Measurements from ENCODE around the gene BLID. TPM values are rescaled to one million over a fixed set of nuclear protein-coding genes. Genes with fewer than 3 reads are reported as not detected.
A peak's percentile ranks its signal among the peaks of the same experiment; 100 is the strongest.

Gene BLID
- total RNA-seq, 2 experiments from 2014 or later: not detected

GRCh38 chr11:122103321-122103720, 12.7 kb downstream of the BLID start:
- no peaks in the 10 kb centered on the region for H4K20me1 ChIP-seq (ENCODE audit: insufficient read depth, low read length)
- no peaks in the 10 kb centered on the region for H3K4me1 ChIP-seq (ENCODE audit: insufficient read depth, low read length, poor library complexity, severe bottlenecking)
- H3K9me3 ChIP-seq (ENCODE audit: low read length): no peaks in the 10 kb centered on the region
- TF ChIP-seq EZH2phosphoT487 (IDR thresholded peaks at IDR 0.05; ENCODE audit: borderline replicate concordance, low read depth, low read length): no peak
- TF ChIP-seq, protein P1, sequence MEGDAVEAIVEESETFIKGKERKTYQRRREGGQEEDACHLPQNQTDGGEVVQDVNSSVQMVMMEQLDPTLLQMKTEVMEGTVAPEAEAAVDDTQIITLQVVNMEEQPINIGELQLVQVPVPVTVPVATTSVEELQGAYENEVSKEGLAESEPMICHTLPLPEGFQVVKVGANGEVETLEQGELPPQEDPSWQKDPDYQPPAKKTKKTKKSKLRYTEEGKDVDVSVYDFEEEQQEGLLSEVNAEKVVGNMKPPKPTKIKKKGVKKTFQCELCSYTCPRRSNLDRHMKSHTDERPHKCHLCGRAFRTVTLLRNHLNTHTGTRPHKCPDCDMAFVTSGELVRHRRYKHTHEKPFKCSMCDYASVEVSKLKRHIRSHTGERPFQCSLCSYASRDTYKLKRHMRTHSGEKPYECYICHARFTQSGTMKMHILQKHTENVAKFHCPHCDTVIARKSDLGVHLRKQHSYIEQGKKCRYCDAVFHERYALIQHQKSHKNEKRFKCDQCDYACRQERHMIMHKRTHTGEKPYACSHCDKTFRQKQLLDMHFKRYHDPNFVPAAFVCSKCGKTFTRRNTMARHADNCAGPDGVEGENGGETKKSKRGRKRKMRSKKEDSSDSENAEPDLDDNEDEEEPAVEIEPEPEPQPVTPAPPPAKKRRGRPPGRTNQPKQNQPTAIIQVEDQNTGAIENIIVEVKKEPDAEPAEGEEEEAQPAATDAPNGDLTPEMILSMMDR (conservative IDR thresholded peaks at IDR 0.05; ENCODE audit: low read length): no peak
- no peak overlapping the region for H3K4me3 ChIP-seq (ENCODE audit: low read depth, low read length, poor library complexity, severe bottlenecking)
- no peak overlapping the region for H2AFZ ChIP-seq (ENCODE audit: low read length)
- CTCF ChIA-PET (ENCODE audit: unreplicated experiment): no interaction called here
- H3K9me2 ChIP-seq (ENCODE audit: insufficient read depth, low read length): no peaks in the 10 kb centered on the region
- intact Hi-C loops (cut with micrococcal nuclease; ENCODE audit: unreplicated experiment): no loop called here
- POLR2A ChIA-PET: interaction anchor here (0.6 kb wide), 1 partner anchor 875 kb away, joined by 3 read pairs; no protein-coding TSS in a partner anchor
- DNase-seq (ENCODE audit: low spot score): no peak
- no TSS peak for BruUV-seq (replicated peaks)
- no peak overlapping the region for H3K27ac ChIP-seq (ENCODE audit: low read depth, low read length, poor library complexity, severe bottlenecking)
- no peak overlapping the region for H3K4me2 ChIP-seq (ENCODE audit: low read length)
- no peaks in the 10 kb centered on the region for H3K79me2 ChIP-seq (ENCODE audit: insufficient read depth, low read depth, low read length)
- H3K36me3 ChIP-seq (ENCODE audit: insufficient read depth, low read length): no peaks in the 10 kb centered on the region

DNA sequence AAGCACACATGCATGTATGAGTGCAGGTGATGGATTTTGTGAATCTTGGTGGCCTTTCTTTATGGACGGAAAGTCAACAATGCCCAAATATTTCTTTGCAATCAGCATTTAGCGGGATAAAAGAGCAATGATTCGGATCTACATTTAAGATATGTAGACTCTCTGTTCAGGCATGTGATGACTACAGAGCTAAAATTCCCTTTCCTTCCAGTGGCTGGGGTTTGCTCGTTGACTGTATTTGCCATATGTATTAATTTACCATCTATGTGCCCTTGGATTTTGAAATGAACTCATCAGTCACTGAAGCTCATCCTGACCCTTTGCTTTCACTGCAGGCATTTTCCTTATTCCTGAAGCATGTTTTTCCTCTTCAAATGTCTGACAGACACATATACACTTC, 13.6 kb downstream of the BLID start:
- H3K27ac ChIP-seq (ENCODE audit: low read depth, low read length, poor library complexity, severe bottlenecking): no peak overlapping the region
- no peak for DNase-seq (ENCODE audit: low spot score)
- no peaks in the 10 kb centered on the region for H3K36me3 ChIP-seq (ENCODE audit: insufficient read depth, low read length)
- ChIA-PET CTCF (ENCODE audit: unreplicated experiment) (no interaction called here), POLR2A (no interaction called here)
- BruUV-seq (replicated peaks): no TSS peak
- no peak overlapping the region for H3K4me2 ChIP-seq (ENCODE audit: low read length)
- no peaks in the 10 kb centered on the region for H3K4me1 ChIP-seq (ENCODE audit: insufficient read depth, low read length, poor library complexity, severe bottlenecking)
- intact Hi-C loops (cut with micrococcal nuclease; ENCODE audit: unreplicated experiment): no loop called here
- H3K79me2 ChIP-seq (ENCODE audit: insufficient read depth, low read depth, low read length): no peaks in the 10 kb centered on the region
- no peaks in the 10 kb centered on the region for H3K9me2 ChIP-seq (ENCODE audit: insufficient read depth, low read length)
- H2AFZ ChIP-seq (ENCODE audit: low read length): no peak overlapping the region
- H3K9me3 ChIP-seq (ENCODE audit: low read length): no peaks in the 10 kb centered on the region
- no peaks in the 10 kb centered on the region for H4K20me1 ChIP-seq (ENCODE audit: insufficient read depth, low read length)
- H3K4me3 ChIP-seq (ENCODE audit: low read depth, low read length, poor library complexity, severe bottlenecking): no peak overlapping the region
- TF ChIP-seq, protein P1 (conservative IDR thresholded peaks at IDR 0.05; ENCODE audit: low read length): no peak
- TF ChIP-seq EZH2phosphoT487 (IDR thresholded peaks at IDR 0.05; ENCODE audit: borderline replicate concordance, low read depth, low read length): no peak

DNA sequence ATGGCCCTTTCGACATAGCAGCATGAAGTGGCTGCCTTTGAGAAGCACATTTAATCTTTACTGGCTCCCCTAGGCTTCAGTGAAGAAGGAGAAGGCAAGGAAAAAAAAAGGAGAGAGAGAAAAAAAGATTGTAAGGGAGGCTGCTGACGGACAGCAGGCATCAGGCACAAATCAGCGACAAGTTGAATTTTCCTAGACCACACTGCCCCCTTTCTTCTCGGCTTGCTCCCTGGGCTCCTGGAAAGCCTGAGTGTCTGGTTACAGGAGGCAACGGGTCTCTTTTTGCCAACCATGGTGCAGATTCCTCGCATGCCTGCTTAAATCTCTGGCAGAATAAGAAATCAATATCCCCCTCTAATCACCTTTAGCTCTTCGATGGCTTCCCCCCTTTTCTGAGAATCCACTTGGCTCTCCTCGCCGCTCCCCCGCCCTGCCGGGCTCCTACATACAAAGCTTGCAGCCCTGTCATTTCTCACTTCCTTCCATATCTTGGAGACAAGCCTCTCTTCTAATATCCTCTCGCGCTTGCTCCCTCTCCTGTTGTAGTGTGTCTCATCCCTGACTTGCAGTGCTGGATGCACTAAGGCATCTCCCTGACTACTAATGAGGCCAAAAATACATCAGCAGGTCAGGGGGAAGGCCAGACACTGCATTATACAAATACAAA, 14.3 kb downstream of the BLID start:
- no peak overlapping the region for H3K27ac ChIP-seq (ENCODE audit: low read depth, low read length, poor library complexity, severe bottlenecking)
- H4K20me1 ChIP-seq (ENCODE audit: insufficient read depth, low read length): no peaks in the 10 kb centered on the region
- intact Hi-C loops (cut with micrococcal nuclease; ENCODE audit: unreplicated experiment): no loop called here
- no peak for DNase-seq (ENCODE audit: low spot score)
- ChIA-PET CTCF (ENCODE audit: unreplicated experiment) (no interaction called here), POLR2A (no interaction called here)
- H3K79me2 ChIP-seq (ENCODE audit: insufficient read depth, low read depth, low read length): no peaks in the 10 kb centered on the region
- no peak overlapping the region for H2AFZ ChIP-seq (ENCODE audit: low read length)
- H3K36me3 ChIP-seq (ENCODE audit: insufficient read depth, low read length): no peaks in the 10 kb centered on the region
- TF ChIP-seq EZH2phosphoT487 (IDR thresholded peaks at IDR 0.05; ENCODE audit: borderline replicate concordance, low read depth, low read length): no peak
- TF ChIP-seq, protein P1 (conservative IDR thresholded peaks at IDR 0.05; ENCODE audit: low read length): 0 out of 2 replicates have a peak, but pooled peaks have one; percentile 11
- H3K4me1 ChIP-seq (ENCODE audit: insufficient read depth, low read length, poor library complexity, severe bottlenecking): no peaks in the 10 kb centered on the region
- no peak overlapping the region for H3K4me3 ChIP-seq (ENCODE audit: low read depth, low read length, poor library complexity, severe bottlenecking)
- no peak overlapping the region for H3K4me2 ChIP-seq (ENCODE audit: low read length)
- no peaks in the 10 kb centered on the region for H3K9me2 ChIP-seq (ENCODE audit: insufficient read depth, low read length)
- BruUV-seq (replicated peaks): no TSS peak
- no peaks in the 10 kb centered on the region for H3K9me3 ChIP-seq (ENCODE audit: low read length)
